GM23338 (cell line): ENCODE data around the gene FUT7. TPM values are rescaled to one million over a fixed set of nuclear protein-coding genes. Genes with fewer than 3 reads are reported as not detected.

Experiments used
- ATAC-seq: fragments of 200-7000 bp; cut with Tn5 transposase; 3 replicates; pipeline ENCODE4 v1.9.1; 2020
- DNase-seq: peaks from one replicate; pipeline ENCODE4 v3.0.0-alpha.2; 2015; ENCODE audit warnings: low spot score
- H2AFZ ChIP-seq: fragments of 200-600 bp; sonication (generic); 2 replicates; pipeline ENCODE4 v1.8.0; 2016; ENCODE audit warnings: antibody characterized with exemption, mild to moderate bottlenecking, moderate library complexity
- H3F3A ChIP-seq: fragments of 200-600 bp; sonication (generic); replicated peaks from 2 replicates; pipeline ENCODE4 v1.8.0; 2017; ENCODE audit warnings: antibody characterized with exemption, mixed run types, low read depth
- H3K27ac ChIP-seq: fragments of 200-600 bp; sonication (generic); 2 replicates; pipeline ENCODE4 v1.6.1; 2016; ENCODE audit warnings: low read depth
- H3K27me3 ChIP-seq: fragments of 200-600 bp; sonication (generic); 2 replicates; pipeline ENCODE4 v1.8.0; 2016; ENCODE audit warnings: mild to moderate bottlenecking, mixed run types, moderate library complexity; ENCODE audit not compliant: insufficient read depth
- H3K36me3 ChIP-seq: fragments of 200-600 bp; sonication (generic); 2 replicates; pipeline ENCODE4 v1.8.0; 2016; ENCODE audit warnings: mild to moderate bottlenecking; ENCODE audit not compliant: insufficient read depth
- H3K4me1 ChIP-seq: fragments of 200-600 bp; sonication (generic); 2 replicates; pipeline ENCODE4 v1.8.0; 2016; ENCODE audit warnings: mild to moderate bottlenecking, moderate library complexity; ENCODE audit not compliant: insufficient read depth
- H3K4me2 ChIP-seq: fragments of 200-600 bp; sonication (generic); 2 replicates; pipeline ENCODE4 v1.7.1; 2017; ENCODE audit warnings: mixed run types
- H3K4me3 ChIP-seq: fragments of 200-600 bp; sonication (generic); 2 replicates; pipeline ENCODE4 v1.6.1; 2016; ENCODE audit warnings: mixed run types
- H3K79me2 ChIP-seq: fragments of 200-600 bp; sonication (generic); replicated peaks from 2 replicates; pipeline ENCODE4 v1.8.0; 2017; ENCODE audit warnings: mild to moderate bottlenecking; ENCODE audit not compliant: insufficient read depth
- H3K9me2 ChIP-seq: fragments of 200-600 bp; sonication (generic); 2 replicates; pipeline ENCODE4 v1.8.0; 2017; ENCODE audit not compliant: insufficient read depth
- H4K20me1 ChIP-seq: fragments of 200-600 bp; sonication (generic); replicated peaks from 2 replicates; pipeline ENCODE4 v1.8.0; 2017; ENCODE audit warnings: mild to moderate bottlenecking; ENCODE audit not compliant: insufficient read depth
- H3K27ac Mint-ChIP-seq: 2 replicates; pipeline ENCODE4 v1.8.0; 2020; ENCODE audit warnings: inconsistent platforms, mild to moderate bottlenecking, moderate library complexity, mixed read lengths
- H3K27me3 Mint-ChIP-seq: 3 replicates; pipeline ENCODE4 v1.8.0; 2022; ENCODE audit warnings: low read depth, mild to moderate bottlenecking, moderate library complexity, mixed read lengths, inconsistent platforms; ENCODE audit not compliant: insufficient read depth, poor library complexity
- H3K36me3 Mint-ChIP-seq: 3 replicates; pipeline ENCODE4 v1.8.0; 2021; ENCODE audit warnings: low read depth, mild to moderate bottlenecking, inconsistent platforms, moderate library complexity, mixed read lengths
- H3K4me1 Mint-ChIP-seq: 3 replicates; pipeline ENCODE4 v1.8.0; 2020; ENCODE audit warnings: mild to moderate bottlenecking, inconsistent platforms, mixed read lengths
- H3K4me3 Mint-ChIP-seq: 3 replicates; pipeline ENCODE4 v1.8.0; 2021; ENCODE audit warnings: moderate library complexity, mild to moderate bottlenecking, inconsistent platforms, mixed read lengths
- H3K9me3 Mint-ChIP-seq: 3 replicates; pipeline ENCODE4 v1.8.0; 2020; ENCODE audit warnings: moderate library complexity, mild to moderate bottlenecking, inconsistent platforms, mixed read lengths
- CREB1 ChIP-seq: fragments of 250-450 bp; sonication (Bioruptor Pico); IDR thresholded peaks from 2 replicates; pipeline ENCODE4 v1.5.0; 2020; ENCODE audit warnings: low read depth, mild to moderate bottlenecking, moderate library complexity
- EZH2 ChIP-seq: fragments of 200-600 bp; sonication (generic); IDR thresholded peaks from one replicate; pipeline ENCODE4 v1.8.0; 2017; ENCODE audit warnings: antibody characterized with exemption, mild to moderate bottlenecking, low read depth; ENCODE audit not compliant: unreplicated experiment
- EZH2phosphoT487 ChIP-seq: fragments of 200-600 bp; sonication (generic); IDR thresholded peaks from one replicate; pipeline ENCODE4 v1.8.1; 2018; ENCODE audit warnings: antibody characterized with exemption; ENCODE audit not compliant: unreplicated experiment
- JUNB ChIP-seq: IDR thresholded peaks from one replicate; pipeline ENCODE4 v1.6.1; 2016; ENCODE audit warnings: antibody characterized with exemption; ENCODE audit not compliant: unreplicated experiment
- NANOG ChIP-seq: IDR thresholded peaks from 2 replicates; pipeline ENCODE4 v1.6.1; 2016; ENCODE audit warnings: antibody characterized with exemption, borderline replicate concordance
- POLR2AphosphoS5 ChIP-seq: IDR thresholded peaks from 2 replicates; pipeline ENCODE4 v1.6.1; 2016; ENCODE audit warnings: antibody characterized with exemption, low read depth
- STAT1 ChIP-seq: IDR thresholded peaks from one replicate; pipeline ENCODE4 v1.6.1; 2016; ENCODE audit warnings: antibody characterized with exemption; ENCODE audit not compliant: unreplicated experiment
- ZNF114 ChIP-seq: fragments of 250-450 bp; sonication (Bioruptor Pico); IDR thresholded peaks from 2 replicates; pipeline ENCODE4 v1.5.0; 2020; ENCODE audit warnings: mild to moderate bottlenecking, moderate library complexity
- ZNF331 ChIP-seq: fragments of 250-450 bp; sonication (Bioruptor Pico); IDR thresholded peaks from 2 replicates; pipeline ENCODE4 v1.5.0; 2020; ENCODE audit warnings: low read depth, mild to moderate bottlenecking, moderate library complexity
- polyA plus RNA-seq: library from polyadenylated mRNA; unstranded; fragments of >200 nt; fragmentation: Nextera tagmentation; extraction: Ambion mirVana; gene quantifications from 2 replicates; pipeline ENCODE4 v1.2.1, GENCODE V29; 2016
- total RNA-seq: library from RNA; depleted of rRNA; stranded (reverse); fragments of >200 nt; shearing (Covaris generic); gene quantifications from 2 replicates; pipeline ENCODE4 v1.2.3, GENCODE V29; 2014
- TF ChIP-seq, protein P1 (sequence below): IDR thresholded peaks from 2 replicates; pipeline ENCODE4 v1.6.1; 2016; ENCODE audit warnings: antibody characterized with exemption
- TF ChIP-seq, protein P2 (sequence below), 2 experiments: fragments of 200-600 bp in 1 of 2; sonication (generic) in 1 of 2; conservative IDR thresholded peaks; 2 replicates each; pipeline versions ENCODE4 v1.5.1 to v1.6.1; 2016 to 2017; ENCODE audit warnings: antibody characterized with exemption in 2 of 2, low read depth in 2 of 2, mild to moderate bottlenecking in 2 of 2, moderate library complexity in 1 of 2
- TF ChIP-seq, protein P3 (sequence below): fragments of 250-450 bp; sonication (Bioruptor Pico); IDR thresholded peaks from 2 replicates; pipeline ENCODE4 v1.5.0; 2020; ENCODE audit warnings: mild to moderate bottlenecking, moderate library complexity
- TF ChIP-seq, protein P4 (sequence below): IDR thresholded peaks from one replicate; pipeline ENCODE4 v1.6.1; 2018; ENCODE audit warnings: antibody characterized with exemption; ENCODE audit not compliant: unreplicated experiment

Gene FUT7
- total and polyA plus RNA-seq, 2 experiments from 2014 or later: not detected

DNA sequence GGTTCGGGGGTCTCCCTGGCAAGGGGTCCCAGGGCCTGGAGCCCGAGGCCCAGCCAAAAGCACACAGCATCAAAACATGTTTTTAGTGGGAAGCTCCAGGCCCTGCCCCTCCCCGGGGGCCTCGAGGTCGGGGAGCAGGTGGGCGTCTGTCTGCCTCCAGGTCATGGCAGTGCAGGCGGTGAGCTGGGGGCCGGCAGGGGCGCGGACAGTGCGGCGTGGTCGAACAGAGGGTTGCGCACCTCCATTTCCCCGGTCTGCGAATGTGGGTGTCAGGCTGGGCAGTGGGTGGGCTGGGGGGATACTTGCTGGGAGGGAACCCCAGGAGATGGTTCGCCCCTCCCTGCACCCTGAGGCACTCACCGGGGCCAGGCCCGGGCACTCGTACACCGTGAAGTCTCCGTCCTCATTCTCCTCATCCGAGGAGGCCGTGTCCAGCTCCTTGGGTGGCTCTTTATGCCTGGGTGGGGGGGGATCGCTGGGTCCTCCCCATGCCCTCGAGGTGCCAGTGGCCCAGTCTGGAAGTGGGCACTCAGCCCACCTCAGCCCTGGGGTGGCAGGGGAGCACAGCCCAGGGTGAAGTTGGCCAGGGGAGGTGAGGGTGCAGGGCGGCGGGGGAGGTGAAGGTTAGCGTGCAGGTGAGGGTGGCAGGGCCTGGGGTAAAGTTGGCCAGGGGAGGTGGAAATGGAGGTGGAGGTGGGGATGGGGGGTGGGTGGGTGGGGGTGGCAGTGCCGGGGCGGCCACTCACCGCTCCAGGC lies 7.9 kb upstream of the FUT7 start:
- H3K27ac ChIP-seq: no peak overlapping the region
- no peaks in the 10 kb centered on the region for H3K36me3 ChIP-seq
- peaks cover 4% of the 10 kb centered on the region; the same call in 1 of the 2 replicates for H3K79me2 ChIP-seq
- no peaks in the 10 kb centered on the region for H3K9me3 Mint-ChIP-seq
- H3K36me3 Mint-ChIP-seq: no peaks in the 10 kb centered on the region; the same call in 2 of the 3 replicates
- no peaks in the 10 kb centered on the region for H3K9me2 ChIP-seq
- H3K4me2 ChIP-seq: no peak overlapping the region
- no peak overlapping the region for H3K4me3 Mint-ChIP-seq
- peaks cover 2% of the 10 kb centered on the region; the same call in 1 of the 2 replicates for H3K4me1 ChIP-seq
- DNase-seq: no peak
- H4K20me1 ChIP-seq: no peaks in the 10 kb centered on the region; the same call in 1 of the 2 replicates
- no peak overlapping the region for H3K27ac Mint-ChIP-seq
- no peak overlapping the region for H3K4me3 ChIP-seq
- peaks cover 2% of the 10 kb centered on the region; the same call in 1 of the 3 replicates for H3K4me1 Mint-ChIP-seq
- H2AFZ ChIP-seq: no peak overlapping the region
- ATAC-seq: no peak
- H3K27me3 Mint-ChIP-seq: peaks cover 8% of the 10 kb centered on the region
- TF ChIP-seq, protein P1, sequence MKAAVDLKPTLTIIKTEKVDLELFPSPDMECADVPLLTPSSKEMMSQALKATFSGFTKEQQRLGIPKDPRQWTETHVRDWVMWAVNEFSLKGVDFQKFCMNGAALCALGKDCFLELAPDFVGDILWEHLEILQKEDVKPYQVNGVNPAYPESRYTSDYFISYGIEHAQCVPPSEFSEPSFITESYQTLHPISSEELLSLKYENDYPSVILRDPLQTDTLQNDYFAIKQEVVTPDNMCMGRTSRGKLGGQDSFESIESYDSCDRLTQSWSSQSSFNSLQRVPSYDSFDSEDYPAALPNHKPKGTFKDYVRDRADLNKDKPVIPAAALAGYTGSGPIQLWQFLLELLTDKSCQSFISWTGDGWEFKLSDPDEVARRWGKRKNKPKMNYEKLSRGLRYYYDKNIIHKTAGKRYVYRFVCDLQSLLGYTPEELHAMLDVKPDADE: no peak
- TF ChIP-seq CREB1 (CRISPR knock-in tag) (no peak), ZNF114 (no peak), POLR2AphosphoS5 (no peak), EZH2phosphoT487 (no peak), STAT1 (no peak), NANOG (no peak), JUNB (no peak), ZNF331 (CRISPR knock-in tag) (no peak), EZH2 (no peak)
- TF ChIP-seq, protein P2, sequence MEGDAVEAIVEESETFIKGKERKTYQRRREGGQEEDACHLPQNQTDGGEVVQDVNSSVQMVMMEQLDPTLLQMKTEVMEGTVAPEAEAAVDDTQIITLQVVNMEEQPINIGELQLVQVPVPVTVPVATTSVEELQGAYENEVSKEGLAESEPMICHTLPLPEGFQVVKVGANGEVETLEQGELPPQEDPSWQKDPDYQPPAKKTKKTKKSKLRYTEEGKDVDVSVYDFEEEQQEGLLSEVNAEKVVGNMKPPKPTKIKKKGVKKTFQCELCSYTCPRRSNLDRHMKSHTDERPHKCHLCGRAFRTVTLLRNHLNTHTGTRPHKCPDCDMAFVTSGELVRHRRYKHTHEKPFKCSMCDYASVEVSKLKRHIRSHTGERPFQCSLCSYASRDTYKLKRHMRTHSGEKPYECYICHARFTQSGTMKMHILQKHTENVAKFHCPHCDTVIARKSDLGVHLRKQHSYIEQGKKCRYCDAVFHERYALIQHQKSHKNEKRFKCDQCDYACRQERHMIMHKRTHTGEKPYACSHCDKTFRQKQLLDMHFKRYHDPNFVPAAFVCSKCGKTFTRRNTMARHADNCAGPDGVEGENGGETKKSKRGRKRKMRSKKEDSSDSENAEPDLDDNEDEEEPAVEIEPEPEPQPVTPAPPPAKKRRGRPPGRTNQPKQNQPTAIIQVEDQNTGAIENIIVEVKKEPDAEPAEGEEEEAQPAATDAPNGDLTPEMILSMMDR (conservative IDR thresholded peaks at IDR 0.05; ENCODE audit: low read depth in 2 of 2): no peak
- TF ChIP-seq, protein P3, sequence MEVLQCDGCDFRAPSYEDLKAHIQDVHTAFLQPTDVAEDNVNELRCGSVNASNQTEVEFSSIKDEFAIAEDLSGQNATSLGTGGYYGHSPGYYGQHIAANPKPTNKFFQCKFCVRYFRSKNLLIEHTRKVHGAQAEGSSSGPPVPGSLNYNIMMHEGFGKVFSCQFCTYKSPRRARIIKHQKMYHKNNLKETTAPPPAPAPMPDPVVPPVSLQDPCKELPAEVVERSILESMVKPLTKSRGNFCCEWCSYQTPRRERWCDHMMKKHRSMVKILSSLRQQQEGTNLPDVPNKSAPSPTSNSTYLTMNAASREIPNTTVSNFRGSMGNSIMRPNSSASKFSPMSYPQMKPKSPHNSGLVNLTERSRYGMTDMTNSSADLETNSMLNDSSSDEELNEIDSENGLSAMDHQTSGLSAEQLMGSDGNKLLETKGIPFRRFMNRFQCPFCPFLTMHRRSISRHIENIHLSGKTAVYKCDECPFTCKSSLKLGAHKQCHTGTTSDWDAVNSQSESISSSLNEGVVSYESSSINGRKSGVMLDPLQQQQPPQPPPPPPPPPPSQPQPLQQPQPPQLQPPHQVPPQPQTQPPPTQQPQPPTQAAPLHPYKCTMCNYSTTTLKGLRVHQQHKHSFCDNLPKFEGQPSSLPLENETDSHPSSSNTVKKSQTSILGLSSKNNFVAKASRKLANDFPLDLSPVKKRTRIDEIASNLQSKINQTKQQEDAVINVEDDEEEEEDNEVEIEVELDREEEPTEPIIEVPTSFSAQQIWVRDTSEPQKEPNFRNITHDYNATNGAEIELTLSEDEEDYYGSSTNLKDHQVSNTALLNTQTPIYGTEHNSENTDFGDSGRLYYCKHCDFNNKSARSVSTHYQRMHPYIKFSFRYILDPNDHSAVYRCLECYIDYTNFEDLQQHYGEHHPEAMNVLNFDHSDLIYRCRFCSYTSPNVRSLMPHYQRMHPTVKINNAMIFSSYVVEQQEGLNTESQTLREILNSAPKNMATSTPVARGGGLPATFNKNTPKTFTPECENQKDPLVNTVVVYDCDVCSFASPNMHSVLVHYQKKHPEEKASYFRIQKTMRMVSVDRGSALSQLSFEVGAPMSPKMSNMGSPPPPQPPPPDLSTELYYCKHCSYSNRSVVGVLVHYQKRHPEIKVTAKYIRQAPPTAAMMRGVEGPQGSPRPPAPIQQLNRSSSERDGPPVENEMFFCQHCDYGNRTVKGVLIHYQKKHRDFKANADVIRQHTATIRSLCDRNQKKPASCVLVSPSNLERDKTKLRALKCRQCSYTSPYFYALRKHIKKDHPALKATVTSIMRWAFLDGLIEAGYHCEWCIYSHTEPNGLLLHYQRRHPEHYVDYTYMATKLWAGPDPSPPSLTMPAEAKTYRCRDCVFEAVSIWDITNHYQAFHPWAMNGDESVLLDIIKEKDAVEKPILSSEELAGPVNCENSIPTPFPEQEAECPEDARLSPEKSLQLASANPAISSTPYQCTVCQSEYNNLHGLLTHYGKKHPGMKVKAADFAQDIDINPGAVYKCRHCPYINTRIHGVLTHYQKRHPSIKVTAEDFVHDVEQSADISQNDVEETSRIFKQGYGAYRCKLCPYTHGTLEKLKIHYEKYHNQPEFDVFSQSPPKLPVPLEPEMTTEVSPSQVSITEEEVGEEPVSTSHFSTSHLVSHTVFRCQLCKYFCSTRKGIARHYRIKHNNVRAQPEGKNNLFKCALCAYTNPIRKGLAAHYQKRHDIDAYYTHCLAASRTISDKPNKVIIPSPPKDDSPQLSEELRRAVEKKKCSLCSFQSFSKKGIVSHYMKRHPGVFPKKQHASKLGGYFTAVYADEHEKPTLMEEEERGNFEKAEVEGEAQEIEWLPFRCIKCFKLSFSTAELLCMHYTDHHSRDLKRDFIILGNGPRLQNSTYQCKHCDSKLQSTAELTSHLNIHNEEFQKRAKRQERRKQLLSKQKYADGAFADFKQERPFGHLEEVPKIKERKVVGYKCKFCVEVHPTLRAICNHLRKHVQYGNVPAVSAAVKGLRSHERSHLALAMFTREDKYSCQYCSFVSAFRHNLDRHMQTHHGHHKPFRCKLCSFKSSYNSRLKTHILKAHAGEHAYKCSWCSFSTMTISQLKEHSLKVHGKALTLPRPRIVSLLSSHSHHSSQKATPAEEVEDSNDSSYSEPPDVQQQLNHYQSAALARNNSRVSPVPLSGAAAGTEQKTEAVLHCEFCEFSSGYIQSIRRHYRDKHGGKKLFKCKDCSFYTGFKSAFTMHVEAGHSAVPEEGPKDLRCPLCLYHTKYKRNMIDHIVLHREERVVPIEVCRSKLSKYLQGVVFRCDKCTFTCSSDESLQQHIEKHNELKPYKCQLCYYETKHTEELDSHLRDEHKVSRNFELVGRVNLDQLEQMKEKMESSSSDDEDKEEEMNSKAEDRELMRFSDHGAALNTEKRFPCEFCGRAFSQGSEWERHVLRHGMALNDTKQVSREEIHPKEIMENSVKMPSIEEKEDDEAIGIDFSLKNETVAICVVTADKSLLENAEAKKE (CRISPR knock-in tag): no peak
- TF ChIP-seq, protein P4, sequence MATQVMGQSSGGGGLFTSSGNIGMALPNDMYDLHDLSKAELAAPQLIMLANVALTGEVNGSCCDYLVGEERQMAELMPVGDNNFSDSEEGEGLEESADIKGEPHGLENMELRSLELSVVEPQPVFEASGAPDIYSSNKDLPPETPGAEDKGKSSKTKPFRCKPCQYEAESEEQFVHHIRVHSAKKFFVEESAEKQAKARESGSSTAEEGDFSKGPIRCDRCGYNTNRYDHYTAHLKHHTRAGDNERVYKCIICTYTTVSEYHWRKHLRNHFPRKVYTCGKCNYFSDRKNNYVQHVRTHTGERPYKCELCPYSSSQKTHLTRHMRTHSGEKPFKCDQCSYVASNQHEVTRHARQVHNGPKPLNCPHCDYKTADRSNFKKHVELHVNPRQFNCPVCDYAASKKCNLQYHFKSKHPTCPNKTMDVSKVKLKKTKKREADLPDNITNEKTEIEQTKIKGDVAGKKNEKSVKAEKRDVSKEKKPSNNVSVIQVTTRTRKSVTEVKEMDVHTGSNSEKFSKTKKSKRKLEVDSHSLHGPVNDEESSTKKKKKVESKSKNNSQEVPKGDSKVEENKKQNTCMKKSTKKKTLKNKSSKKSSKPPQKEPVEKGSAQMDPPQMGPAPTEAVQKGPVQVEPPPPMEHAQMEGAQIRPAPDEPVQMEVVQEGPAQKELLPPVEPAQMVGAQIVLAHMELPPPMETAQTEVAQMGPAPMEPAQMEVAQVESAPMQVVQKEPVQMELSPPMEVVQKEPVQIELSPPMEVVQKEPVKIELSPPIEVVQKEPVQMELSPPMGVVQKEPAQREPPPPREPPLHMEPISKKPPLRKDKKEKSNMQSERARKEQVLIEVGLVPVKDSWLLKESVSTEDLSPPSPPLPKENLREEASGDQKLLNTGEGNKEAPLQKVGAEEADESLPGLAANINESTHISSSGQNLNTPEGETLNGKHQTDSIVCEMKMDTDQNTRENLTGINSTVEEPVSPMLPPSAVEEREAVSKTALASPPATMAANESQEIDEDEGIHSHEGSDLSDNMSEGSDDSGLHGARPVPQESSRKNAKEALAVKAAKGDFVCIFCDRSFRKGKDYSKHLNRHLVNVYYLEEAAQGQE: no peak
- H3K27me3 ChIP-seq: peaks cover 6% of the 10 kb centered on the region
- no peaks in the 10 kb centered on the region for H3F3A ChIP-seq
